Stimulated activated CD8-positive, alpha-beta memory T cell treated with anti-CD3 and anti-CD28 coated beads, Interleukin-7, amount 100 ng/mL, for 24 hours (primary cell): ENCODE results near the gene WDFY1.
A peak's percentile ranks its signal among the peaks of the same experiment; 100 is the strongest.
"Not testable (repeated sequence)": the region's sequence is repeated elsewhere in the genome, so short reads cannot be mapped to it uniquely, and the experiment has no call there.

Experiments
- DNase-seq: peaks from one replicate; pipeline ENCODE4 v3.0.0-alpha.2; 2020; ENCODE audit warnings: low read depth

WDFY1 gene

DNA sequence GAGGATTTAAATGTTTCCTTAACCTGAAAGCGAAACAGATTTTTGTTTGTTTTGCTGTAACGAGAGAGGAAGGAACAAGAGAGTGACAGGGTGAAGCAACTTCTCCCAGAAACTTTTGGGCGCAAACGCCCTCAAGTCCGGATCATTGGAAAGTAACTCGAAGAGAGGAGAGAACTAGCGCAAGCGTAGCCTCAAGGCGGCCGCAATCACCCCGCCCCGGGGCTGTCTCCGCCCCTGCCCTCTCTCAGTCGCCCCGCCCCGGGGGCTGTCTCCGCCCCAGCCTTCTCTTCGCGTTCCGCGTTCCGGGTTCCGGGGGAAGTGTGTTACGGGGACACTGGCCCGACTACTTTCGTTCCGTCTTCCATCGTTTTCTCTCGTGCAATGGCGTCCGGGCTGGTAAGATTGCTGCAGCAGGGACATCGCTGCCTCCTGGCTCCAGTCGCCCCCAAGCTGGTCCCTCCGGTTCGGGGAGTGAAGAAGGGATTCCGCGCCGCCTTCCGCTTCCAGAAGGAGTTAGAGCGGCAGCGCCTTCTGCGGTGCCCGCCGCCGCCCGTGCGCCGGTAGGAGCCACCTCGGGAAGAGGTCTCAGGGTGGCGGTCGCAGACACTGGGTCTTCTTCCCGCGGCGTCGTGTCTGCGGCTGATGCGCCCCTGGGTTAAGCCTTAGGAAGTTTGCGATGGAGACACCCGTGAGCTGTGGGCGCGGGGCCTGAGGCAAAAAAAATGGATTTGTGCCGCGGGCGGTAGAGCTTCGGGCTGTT, 12.1 kb upstream of the WDFY1 start, which contains the start of gene MRPL44:
Gene MRPL44 (plus strand): TSS at position 372 of the 760 bp plus-strand sequence. CDS start 10 bp downstream, at position 382.
- DNase-seq = peak; percentile 98

DNA sequence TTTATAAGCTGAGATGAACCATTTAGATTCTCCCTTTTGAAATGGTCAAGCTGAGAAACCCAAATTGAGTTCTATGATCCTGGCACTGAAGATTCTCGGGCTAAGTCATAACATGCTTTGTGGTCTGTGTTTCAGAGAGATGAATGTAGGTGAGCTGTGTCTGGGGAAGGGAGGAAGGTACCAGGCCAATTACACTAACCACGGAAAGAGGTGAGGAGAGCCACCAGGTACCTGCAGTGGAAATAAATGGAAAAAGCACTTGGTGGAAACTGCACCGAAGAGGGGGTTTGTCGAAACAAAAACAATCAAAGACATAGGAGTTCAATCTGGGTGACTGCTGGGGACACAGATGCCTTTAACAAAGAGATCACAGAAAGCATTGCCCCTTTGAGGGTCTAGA, 11.2 kb upstream of the WDFY1 start:
- no peak for DNase-seq

DNA sequence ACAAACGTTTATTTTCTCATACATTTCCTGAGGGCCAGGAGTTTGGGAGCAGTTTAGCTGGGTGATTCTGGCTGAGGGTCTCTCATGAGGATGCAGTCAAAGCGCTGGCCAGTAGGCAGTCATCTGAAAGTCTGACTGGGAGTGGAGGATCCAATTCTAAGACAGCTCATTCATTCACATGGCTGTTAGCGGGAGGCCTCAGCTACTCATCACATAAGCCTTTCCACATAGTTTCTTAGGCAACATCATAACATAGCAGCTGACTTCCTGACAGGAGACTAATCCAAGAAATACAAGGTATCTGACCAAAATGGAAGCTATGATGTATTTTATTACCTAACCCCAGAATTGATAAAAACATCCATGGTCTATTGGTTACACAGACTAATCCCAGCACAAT, 9.3 kb upstream of the WDFY1 start:
- DNase-seq = no peak

DNA sequence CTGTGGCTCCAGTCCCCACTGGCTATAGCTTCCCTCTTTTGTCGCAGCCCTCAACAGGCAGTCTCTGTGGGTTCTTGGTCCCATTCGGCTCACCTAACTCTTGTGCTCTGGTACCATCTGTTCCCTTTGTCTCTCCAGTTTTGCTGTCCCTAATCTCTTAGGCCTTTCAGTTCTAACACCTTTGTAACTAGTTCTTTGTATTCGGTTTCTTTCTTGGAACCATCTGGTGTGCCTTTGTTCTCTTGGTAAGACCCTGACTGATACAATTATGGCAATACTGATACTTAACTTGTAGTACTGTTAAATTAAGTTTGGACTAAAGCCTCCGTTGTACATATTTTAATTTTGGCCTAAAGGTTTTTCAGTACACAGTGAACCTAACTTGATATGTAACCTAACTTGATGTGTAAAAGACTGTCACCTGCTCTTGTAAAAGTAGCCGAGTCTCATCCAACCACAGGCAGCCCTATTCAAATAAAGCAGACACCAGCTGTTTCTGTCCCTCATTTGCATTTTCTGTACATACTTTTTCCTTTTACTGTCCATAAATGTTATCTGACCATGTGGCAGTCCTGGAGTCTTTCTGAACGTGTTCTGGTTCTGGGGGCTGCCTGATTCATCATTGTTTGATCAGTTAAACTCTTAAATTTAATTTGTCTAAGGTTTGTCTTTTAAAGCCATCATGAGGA, 7.3 kb upstream of the WDFY1 start:
- no peak for DNase-seq

DNA sequence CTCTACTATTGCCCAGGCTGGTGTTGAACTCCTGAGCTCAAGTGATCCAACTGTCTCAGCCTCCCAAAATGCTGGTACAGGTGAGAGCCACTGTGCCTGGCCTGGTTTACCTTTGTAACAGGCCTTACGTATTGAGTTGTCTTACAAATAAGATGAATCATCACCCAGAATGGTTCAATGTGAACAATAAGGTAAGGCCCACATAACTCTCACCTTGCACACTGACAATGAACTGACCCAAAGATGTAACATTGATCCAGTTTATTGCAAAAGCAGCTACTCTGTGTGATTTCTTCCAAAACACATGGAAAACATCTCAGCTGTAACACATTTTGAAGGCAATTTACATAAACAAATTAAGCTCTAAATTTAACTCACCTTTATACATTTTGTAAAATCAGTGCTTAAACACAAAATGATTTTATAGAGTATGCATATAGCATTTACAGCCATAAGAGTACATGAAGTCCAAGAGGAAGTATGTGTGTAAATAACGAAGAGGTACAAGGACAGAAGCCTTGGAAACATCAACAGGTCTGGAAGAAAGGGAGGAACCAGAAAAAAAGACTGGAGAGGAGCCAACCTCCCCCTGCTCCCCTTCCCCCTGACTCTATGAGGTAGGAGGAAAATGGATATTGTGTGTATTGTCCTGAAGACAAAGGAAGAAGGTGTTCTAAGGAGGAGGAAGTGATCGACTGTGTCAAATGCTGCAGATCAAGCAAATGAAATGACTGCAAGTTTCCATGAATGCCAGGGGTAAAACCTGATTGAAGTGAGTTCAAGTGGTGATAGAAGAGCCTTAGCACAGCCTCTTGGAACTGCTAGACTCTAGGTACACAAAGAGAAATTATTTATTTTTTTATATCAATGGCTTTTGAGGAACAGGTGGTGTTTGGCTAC, 5.6 kb upstream of the WDFY1 start:
- no peak for DNase-seq

DNA sequence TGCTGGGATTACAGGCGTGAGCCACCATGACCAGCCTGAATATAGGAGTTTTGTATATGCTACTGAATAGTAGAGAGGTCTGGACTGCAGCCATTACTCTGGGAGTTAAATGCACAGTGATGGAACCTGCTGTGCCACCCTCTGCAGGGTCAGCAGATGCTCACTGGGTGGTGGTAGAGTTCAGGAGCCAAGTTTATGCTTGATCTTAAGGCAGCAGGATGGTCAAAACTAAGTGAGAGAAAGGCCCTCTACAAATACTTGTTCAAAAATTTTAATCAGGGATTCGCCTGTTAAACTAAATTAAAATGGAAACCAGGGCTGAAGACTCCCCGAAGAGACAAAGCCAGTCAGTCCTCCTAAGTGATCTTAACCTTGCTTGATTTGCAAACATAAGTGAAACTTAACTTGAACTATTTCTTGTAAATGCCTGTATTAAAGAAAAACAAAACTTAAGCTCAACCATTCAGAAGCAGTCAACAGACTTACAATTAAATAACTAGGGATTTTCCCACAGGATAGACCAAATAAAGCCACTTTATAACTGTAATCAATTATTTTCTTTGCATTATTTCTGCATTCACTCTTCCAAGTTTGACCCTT, 4.2 kb upstream of the WDFY1 start:
- DNase-seq = no peak

DNA sequence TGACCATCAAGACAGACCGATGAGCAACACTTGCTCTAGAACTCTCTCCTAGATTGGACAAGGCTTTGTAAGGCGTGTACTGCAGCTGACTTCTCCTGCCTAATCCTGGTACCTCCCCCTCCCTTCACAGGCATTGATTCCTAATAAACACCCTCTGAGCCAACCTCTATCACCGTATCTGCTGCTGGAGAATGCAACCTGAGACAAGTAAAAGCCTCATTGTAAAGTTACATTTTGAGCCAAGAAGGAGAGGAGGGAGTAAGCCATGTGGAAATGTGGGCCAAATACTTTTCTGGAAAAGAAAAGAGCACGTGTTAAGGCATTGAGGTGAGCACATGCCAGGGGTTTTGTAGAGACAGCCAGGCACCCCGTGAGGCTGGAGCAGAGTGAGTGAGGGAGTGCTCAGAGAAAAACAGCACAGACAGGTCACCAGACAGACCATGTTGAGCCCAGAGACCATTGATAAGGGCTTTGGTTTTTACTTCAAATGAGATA, 2.6 kb upstream of the WDFY1 start:
- DNase-seq = no peak

DNA sequence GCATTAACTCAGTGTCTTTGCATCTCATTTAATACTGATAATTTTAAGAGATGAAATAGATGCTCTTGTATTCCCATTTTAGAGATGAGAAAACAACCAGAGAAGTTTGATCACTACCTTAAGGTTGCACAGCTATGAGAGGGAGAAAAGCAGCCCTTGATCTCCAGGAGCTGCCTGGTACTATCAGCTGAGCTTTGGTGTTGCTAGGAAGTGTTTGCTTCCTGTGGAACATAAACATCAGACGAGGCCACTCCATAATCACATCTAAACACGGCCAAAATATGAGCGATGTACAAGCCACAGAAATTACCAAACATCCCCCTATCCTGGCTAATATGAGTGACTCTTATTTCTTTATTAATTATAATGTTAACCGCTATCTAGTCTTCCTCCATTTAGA, 620 bp upstream of the WDFY1 start:
- DNase-seq = no peak

DNA sequence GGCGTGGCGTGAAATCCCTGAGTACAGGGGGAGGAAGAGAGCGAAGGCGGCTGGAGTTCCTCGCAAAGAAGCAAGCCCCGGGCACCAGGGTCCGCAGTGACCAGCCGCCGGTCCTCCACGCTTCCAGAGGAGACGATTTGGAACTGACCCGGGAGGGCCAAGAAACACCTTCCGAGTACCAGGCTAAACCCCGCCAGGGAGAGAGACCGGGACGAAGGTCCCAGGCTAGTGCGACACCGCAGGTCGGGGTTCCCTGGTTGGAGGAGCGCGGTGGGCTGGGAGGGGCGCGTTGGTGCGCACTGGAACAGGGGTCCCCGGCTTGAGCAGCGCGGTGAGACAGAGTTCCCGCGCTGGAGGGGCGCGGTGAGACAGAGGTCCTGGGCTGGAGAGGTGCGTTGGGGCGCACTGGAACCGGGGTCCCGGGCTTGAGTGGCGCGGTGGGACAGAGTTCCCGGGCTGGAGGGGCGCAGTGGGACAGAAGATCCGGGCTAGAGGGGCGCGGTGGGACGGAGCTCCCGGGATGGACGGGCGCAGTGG, 901 bp downstream of the WDFY1 start:
- DNase-seq = no peak

DNA sequence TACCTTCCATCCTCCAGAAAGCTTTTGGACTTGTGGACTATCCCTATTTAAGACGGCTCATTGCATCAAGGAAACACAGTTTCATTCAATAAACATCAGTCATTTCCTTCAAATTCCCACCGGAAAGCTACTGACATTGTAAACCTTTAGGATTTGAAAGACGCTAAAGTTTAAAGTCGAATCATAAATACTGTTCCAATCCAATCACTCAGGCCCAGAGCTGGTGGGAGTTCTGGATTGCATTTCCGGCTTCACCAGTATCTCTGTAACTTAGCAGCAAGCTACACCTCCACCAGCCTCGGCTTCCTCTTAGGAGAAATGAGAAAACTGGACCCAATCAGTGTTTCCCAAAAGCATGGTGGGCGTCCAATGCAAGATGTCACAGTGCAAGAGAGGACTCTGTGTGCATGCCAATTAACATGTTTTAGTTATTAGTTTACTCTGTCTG, 1.6 kb downstream of the WDFY1 start:
- no peak for DNase-seq

DNA sequence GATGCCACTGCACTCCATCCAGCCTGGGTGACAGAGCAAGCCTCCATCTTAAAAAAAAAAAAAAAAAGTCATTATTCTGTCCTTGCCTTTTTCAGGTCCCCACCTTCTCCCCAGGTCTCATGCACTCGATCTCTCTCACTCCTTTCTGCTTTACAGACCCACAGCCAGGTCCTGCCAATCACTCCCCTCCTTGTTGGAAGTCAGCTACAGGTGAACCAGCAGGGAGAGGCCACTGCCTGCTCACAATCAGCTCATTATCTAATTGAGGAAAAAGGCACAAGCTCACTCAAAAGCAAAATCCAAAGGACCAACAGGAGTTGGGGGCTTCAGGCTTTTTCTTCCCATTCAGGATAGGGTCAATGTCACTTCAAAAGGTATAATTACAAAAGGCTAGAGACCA, 2.0 kb downstream of the WDFY1 start:
- no peak for DNase-seq

DNA sequence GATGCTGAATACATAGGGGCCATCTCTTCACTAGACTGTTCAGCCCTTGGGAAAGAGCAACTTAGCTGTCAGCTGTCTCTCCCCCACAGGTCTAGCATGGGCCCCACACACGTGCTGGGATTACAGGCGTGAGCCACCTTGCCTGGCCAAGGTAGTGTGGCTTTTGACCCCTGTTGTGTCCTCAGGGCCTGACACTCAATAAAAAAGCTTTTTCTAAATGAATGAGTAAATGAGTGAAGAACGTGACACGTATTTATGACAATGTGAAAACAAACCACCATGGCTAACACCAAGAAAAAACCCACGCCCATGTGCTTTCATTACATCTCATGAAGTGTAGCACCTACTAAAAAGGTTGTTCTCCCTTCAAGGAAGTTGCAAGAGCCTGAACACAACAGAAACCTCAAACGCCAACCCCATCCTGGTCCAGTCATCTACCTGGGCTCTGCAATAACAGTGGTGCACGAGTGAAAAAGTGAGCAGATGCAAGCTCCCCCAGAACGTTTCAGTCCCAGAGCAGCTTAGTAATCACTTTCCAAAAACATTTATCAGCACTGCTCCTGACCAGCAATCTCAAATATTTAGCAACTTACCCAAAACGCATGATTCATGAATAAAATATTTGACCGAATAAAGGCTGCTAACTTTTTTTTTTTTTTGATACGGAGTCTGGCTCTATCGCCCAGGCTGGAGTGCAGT, 3.4 kb downstream of the WDFY1 start:
- DNase-seq = peak; percentile 43

DNA sequence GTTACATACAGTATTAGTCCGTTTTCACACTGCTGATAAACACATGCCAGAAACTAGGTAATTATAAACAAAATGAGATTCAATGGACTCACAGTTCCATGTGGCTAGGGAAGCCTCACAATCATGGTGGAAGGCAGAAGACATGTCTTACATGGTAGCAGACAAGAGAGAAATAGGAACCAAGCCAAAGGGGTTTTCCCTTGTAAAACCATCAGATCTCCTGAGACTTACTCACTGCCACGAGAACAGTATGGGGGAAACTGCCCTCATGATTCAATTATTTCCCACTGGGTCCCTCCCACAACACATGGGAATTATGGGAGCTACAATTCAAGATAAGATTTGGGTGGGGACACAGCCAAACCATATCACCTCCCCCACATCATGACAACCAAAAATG, 5.7 kb downstream of the WDFY1 start:
- not testable (repeated sequence) for DNase-seq

DNA sequence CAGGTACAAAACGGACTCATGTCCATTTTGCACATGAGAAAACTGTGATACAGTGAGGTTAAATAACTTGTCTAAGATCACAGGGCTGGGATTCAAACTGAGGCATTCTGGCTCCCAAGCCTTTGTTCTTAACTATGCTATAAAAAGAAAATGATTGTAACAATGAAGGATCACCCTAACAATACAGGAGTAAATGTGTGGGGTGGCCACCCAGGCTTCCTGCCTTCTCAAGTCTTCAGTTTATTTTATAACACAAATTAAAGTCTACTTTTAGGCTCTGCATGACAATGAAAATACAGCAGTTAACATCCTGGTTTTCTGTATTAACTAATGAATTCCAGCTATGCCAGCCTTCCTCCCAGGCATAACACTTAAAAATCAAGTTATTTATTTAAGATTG, 7.6 kb downstream of the WDFY1 start:
- DNase-seq = no peak

DNA sequence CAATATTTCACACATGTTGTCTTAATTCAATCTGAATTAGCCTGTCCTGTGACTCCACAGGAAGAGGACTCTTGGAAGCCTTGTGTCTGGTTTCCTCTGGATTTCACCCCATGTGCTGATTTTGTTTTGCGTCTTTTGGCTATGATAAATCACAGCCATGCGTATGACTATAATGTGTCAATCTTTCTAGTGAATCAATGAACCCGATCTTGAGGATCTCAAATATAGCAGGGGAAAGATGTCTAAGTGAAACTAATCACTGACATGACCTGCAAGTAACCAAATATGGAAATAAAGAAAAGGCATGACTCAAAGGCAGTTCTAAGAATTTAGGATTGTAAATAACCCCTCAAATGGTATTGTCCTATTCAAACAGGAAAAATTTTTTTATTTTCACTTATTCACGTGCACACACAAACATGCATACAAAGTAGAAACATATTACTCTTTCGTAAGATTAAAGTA, 8.2 kb downstream of the WDFY1 start:
- DNase-seq = no peak

DNA sequence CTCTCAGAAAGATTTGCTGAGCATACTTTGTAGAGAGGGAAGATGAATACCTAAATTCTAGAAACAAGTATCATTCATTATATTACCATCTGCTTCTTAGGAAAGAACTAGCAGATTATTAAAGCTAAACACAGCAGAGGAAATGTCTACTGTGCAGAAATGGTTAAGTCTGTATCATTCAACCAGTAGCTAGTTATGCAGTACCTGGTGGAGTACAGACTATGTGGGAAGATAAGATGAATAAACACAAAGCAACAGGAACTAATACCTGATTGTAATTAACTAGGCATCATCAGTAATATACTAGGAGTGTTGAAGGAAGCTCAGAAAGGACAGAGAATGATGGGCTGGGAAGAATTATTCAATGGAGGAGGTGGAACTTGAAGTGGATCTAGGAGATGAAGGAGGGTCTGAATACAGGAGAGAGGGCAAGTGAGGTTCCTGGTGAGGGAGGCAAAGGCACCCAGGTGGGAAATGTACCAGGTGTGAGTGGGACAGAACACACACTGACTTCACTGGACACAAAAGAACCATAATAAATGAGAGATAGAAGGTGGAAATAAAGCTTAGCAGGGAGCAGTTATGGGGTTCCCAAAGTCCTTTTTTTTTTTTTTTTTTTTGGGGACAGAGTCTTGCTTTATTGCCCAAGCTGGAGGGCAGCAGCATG, 9.5 kb downstream of the WDFY1 start:
- DNase-seq = no peak

DNA sequence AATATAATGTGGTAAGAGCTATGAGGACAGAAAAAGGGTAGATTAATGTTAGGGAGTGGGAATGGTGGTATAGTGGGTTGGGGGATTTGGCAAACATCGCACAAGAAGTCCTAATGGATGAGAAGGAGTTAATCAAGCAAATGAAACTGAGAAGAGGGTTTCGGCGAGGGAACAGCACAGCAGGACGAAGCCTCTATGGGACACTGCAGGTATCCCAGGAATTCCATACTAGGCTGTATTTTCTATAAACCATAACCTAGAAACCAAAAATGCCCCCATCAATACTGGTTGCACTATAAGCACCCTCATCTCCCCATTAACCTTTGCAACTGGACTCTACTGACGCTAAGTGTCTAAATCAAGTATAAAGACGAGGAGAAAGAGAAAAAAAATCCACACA, 10.3 kb downstream of the WDFY1 start:
- no peak for DNase-seq

DNA sequence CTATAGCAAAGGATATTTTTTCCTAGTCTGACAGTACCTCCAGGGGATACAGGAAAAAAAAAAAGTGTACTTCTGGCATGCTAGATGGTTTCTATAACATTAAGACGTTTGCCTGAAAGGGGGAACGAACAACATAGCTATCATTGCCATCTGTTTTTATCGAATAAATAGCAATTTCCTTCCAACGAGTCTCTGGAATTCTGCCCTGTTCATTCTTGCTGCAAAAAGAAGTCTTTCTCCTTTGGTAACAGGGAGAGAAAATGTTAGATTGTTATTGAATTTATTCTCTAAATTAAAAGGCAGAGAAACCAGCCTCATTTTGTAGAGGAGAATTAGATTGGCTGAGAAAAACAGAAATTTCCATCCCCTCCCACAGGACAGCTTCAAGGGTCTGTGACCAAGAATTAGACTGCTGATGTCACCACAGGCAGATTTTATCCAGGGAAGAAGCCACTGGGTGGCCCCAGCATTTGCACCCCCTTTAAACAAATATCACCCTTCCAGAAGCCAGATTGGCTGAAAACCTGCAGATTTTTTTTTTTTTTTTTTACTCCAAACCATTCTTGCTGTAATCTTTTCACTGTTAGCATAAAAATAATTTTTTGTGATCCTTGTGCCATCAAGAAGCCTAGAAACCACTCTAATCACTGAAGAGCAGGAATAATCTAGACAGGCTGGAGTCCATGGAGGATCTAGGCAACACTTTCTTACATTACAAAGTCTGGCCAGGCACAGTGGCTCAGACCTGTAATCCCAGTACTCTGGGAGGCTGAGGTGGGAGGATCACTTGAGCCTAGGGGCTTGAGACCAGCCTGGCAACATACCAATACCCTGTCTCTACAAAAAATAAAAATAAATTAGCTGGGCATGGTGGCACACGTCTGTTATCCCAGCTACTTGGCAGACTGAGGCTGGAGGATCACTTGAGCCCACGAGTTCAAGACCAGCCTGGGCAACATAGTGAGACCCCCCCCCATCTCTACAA, 12.0 kb downstream of the WDFY1 start:
- no peak for DNase-seq
